Stimulated activated CD8-positive, alpha-beta memory T cell treated with anti-CD3 and anti-CD28 coated beads, Interleukin-4, amount 100 ng/mL, for 48 hours (primary cell): ENCODE data around the gene USF2.
"Not testable (repeated sequence)": the region's sequence is repeated elsewhere in the genome, so short reads cannot be mapped to it uniquely, and the experiment has no call there.

Experiments
- DNase-seq: peaks from one replicate; pipeline ENCODE4 v3.0.0-alpha.2; 2020

USF2 gene

GRCh38 chr19:35265900-35266519 is 2.8 kb upstream of the USF2 start:
- peak; percentile 20 for DNase-seq

GRCh38 chr19:35266520-35267352 is 2.0 kb upstream of the USF2 start:
- DNase-seq: peak; percentile 46

GRCh38 chr19:35267353-35267817 is 1.4 kb upstream of the USF2 start:
- DNase-seq: peak; percentile 69

- DNase-seq: peak; percentile 79
Measured at GRCh38 chr19:35267818-35268535, 785 bp upstream of the USF2 start.

- DNase-seq: peak; percentile 84
Measured at GRCh38 chr19:35269438-35270117, 816 bp downstream of the USF2 start.

- DNase-seq: no peak
Measured at GRCh38 chr19:35270381-35270811, 1.6 kb downstream of the USF2 start.

- no peak for DNase-seq
Measured at GRCh38 chr19:35271546-35271945, 2.8 kb downstream of the USF2 start.

DNA sequence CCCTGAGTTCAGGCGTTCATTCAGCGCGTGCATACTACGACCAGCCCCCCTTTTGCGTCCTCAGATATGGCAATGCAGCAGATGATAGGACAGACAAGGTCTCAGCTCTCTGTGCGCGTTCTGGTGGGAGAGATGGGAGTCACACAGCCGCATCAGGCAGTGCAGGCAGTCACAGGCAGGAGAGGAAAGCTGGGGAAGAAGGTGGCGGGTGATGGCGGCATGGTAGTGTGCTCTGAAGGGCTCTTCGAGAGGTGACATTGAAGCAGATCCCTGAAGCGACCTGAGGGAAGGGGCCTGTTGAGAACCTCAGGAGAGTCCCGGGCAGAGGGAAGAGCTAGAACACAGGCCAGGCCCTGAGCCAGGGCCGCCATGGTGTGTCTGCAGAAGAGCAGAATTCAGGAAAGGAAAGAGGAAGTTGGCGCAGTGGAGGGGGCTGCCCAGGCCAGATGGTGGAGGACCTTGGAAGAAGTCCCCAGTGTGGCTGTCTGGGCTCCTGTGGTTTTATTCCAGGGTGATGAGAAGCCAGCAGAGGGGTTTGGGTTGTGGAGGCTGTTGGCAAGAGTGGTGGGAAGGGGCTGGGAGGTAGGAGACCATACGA is 3.5 kb downstream of the USF2 start:
- no peak for DNase-seq

DNA sequence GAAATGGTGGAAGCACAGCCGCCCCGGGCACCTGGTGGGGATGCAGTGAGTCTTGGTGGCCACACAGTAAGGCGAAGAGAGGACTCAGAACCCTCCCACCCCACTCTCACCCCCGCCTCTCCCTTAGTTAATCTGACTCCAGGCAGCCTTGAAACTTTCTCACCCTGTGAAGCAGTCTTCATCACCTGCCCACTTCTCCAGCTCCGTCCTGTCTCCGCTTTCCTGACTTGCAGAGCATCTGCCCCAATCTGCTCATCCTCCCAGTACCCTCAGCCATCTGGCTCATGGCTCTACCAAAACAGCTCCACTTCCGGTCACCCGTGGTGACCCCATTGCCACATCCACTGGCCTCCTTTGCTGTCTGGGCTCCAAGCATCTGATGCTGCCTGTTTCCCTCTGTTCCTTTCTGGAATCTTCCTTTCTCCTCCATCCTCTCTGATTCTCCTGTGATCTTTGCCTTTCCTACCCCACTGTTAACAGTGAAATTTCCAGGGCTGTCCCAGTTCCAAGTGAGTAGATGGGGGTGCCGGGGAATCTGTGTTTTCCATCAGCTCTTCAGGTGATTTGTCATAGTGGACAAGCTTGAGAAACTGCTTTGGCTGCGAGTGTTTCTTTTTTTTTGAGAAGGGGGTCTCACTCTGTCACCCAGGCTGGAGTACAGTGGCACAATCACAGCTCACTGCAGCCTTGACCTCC is 4.3 kb downstream of the USF2 start:
- no peak for DNase-seq

DNA sequence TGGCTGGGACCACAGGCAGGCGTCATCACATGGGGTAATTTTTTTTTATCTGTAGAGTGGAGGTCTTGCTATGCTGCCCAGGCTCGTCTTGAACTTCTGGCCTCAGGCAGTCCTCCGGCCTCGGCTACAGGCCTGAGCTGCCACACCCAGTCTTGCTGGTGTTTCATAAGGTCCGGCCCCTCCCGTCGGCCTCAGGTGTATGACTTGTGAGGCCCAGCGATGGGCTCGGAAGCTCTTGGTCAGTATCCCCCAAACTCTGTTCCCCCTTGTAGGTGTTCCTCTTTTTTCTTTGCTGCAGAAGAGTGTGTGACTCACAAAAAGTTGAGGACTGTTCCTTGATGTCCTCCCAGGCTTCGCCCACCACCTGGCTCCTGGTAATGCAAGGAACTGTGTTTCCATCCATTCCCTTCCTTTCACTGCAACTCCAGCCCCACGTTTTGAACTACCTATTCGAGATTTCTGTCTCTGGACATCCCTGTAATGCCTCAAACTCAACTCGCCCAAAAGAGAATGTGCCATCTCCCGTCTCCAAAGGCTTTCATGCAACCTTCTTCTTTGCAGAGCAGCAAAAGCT is 5.0 kb downstream of the USF2 start:
- no peak for DNase-seq

DNA sequence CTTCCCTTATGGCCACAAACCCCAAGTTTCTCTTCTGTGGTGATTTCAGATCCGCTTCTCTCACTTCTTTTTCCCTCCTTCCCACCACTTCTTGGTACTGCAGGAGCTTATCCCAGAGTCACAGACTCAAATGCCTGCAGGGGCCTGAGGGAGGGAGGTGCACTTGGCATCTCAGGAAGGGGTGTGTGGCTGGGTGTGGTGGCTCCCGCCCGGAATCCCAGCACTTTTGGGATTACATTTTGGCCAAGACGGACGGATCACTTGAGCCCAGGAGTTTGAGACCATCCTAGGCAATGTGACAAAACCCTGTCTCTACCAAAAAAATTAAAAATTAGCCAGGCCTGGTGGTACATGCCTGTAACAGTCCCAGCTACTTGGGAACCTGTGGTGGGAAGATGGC is 5.6 kb downstream of the USF2 start:
- no peak for DNase-seq

DNA sequence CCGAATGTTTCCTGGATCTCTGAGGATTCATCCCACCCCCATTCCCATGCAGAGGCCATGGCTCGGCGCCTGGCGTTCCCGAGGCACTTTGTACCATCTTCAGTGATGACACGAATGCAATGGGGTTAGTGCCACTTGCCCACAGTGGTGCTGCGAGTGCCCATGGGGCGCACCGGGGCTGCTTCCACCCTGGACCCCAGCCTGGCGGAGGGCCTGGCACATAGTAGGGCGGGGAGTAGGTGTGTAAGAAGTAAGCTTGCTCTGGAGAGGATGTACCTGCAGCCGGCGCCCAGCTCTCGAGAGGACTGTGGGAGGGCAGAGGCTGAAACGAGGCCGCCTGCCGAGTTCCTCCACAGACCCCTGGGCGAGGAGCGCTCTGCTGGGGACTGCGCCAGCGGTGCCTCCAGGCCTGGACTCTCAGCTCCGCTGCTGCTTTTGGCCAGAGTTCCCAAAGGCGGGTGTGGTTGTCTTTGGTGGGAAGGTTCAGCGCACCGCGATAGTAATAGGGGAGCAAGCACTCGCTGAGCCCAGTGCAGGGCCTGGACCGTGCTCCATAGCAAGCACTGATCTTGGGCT is 8.0 kb downstream of the USF2 start:
- no peak for DNase-seq

DNA sequence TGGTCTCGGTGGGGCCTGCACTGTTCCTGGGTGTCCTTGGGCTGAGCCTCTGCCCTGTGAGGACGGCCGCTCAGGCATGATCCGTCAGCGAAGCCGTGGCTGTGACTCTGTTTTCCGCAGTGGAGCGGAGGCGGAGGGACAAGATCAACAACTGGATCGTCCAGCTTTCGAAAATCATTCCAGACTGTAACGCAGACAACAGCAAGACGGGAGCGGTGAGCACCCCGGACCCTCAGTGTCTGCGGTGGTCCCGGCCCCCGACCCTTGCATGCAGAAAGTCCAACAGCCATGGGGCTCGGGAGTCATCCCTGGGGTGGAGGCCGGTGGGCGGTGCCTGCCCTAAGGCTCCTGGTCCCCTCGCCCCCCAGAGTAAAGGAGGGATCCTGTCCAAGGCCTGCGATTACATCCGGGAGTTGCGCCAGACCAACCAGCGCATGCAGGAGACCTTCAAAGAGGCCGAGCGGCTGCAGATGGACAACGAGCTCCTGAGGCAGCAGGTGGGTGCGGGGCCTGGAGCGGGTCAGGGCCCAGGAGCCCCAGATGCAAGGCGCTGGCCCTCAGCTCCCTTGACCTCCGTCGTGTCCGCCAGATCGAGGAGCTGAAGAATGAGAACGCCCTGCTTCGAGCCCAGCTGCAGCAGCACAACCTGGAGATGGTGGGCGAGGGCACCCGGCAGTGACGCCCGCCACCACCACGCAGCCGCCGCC is 10.0 kb downstream of the USF2 start:
- no peak for DNase-seq

DNA sequence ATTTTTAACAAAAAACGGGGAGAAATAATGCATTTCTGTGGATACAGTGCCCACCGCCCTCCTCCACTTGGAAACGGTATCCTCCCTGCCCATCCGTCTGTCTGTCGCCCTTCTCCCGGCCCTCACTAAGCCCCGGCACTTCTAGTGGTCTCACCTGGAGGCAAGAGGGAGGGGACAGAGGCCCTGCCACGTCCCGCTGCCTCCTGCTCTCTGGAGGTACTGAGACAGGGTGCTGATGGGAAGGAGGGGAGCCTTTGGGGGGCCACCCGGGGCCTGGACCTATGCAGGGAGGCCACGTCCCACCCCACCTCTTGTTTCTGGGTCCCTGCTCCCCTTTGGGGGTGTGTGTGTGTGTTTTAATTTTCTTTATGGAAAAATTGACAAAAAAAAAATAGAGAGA is 10.6 kb downstream of the USF2 start:
- no peak for DNase-seq

- no peak for DNase-seq
Measured at GRCh38 chr19:35279985-35280821, 11.4 kb downstream of the USF2 start.

- DNase-seq: no peak
Measured at GRCh38 chr19:35281303-35281702, 12.5 kb downstream of the USF2 start.

DNA sequence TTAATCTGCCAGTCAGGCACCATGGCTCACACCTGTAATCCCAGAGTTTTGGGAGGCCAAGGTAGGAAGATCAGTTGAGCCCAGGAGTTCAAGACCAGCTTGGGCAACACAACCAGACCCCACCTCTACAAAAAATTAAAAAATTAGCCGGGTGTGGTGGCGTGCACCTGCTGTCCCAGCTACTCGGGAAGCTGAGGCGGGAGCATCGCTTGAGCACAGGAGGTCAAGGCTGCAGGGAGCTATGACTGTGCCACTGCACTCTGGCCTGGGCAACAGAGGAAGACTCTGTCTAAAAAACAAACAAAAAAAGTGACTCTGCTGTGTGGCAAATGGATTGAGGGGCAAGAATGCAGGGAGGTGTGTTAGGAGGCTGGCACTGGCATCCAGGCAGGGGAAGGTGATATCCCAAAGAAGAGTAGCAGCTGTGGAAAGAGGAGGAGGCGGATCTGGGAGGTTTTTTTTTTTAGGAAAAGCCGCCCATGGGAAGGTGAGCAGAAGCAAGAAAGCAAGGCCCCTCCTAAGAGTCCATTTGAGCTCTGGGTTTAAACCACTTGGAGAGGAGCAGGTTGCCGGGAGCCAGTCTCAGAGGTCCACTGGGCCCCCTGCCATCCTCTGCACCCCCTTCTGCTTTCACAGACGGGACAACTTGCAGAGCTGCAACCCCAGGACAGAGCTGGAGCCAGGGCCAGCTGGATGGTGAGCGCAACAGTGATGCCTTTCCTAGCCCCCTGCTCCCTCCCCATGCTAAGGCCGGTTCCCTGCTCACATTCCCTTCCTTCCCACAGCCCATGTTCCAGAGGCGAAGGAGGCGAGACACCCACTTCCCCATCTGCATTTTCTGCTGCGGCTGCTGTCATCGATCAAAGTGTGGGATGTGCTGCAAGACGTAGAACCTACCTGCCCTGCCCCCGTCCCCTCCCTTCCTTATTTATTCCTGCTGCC is 15.7 kb downstream of the USF2 start:
- DNase-seq: no peak

DNA sequence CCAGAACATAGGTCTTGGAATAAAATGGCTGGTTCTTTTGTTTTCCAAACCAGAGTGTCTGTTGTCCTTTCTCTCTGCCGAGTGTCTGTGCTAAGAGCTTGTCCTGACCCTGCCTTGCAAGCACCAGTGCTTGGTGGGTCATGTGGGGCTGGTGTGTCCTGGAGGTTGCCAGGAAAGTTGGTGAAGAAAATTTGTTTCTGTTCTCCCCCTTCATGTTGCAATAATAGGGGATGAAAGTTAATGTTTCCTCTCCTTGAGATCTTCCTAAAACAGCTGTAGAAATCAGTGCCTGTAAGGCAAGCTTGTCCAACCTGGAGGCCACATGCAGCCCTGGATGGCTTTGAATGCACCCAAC is 16.3 kb downstream of the USF2 start:
- no peak for DNase-seq

GRCh38 chr19:35285465-35285864 is 16.7 kb downstream of the USF2 start:
- not testable (repeated sequence) for DNase-seq
